ENCODE results near the gene MAP7D2.

The MAP7D2 gene

DNA sequence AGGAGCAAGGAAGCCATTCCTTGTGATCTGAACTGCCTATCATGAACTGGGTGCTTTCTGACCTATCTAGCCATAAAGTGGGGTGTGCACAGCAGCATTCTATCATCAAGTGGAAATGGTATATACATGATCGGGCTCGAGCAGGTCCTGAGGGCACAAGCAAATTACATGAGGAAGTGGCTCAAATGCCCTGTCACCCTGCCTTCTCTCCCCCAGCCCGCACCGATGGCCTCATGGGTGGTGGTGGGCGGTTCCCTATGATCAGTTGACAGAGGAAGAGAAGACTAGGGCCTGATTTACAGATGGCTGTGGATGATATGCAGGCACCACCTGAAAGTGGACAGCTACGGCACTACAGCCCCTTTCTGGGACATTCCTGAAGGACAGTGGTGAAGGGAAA, 79.5 kb downstream of the MAP7D2 start:
- DNase-seq: no peak

GRCh38 chrX:20032201-20032600, 84.5 kb downstream of the MAP7D2 start:
- DNase-seq: no peak

- DNase-seq: no peak
These were observed 87.0 kb downstream of the MAP7D2 start for GRCh38 chrX:20029728-20030127.

DNA sequence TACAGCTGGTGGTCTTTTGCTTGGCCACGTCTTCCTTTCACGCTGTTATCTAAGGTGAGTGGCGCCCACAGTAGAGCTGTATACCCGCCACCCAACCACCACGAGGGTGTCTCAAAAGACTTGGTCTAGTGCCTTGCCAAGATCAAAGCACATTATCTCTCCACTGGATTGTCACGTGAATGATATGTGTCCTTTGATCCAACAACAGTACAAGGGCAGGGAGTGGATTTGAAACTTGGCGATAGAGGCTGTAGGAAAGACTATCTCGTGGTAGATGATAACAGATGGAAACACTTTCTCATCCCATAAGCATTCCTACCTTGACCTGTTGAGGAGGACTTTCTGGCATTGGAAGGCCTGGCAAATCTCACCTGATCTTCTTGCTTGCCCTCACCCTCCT, 88.1 kb downstream of the MAP7D2 start:
- DNase-seq: no peak

DNA sequence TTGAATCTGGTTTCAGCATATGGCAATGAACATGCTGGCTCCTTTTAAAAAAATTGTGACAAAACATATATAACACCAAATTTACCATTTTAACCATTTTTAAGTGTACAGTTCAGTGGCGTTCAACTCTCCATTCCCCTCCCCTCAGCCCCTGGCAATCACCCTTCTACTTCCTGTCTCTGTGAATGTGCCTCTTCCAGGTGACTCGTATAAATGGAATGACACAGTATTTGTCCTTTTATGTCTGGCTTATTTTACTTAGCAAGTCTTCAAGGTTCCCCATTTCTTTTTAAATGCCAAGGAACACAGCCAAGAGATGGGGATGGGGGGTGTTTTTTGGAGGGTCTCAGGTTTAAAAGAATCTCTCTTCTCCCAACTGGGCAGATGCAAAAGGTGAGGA, 90.4 kb downstream of the MAP7D2 start:
- DNase-seq: no peak

- no peak for DNase-seq
These were observed 96.9 kb downstream of the MAP7D2 start for GRCh38 chrX:20019672-20020365.

DNA sequence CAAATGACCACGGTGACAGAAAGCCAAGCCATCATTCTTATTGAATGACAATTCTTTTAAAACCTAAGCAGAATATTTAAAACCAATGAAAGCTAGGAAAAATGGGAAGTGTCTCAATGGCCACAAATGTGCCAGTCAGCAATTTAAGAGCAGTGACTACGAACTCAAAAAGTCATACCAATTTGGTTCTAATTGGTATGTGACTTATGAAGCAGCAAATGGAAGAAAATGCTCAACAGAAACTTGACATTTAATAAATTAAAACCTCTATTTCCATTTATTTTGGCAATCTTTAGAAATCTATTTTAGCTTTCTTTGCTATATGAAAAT, 100.1 kb downstream of the MAP7D2 start:
- no peak for DNase-seq

- DNase-seq: no peak
These were observed 100.6 kb downstream of the MAP7D2 start for GRCh38 chrX:20015945-20016615.

GRCh38 chrX:20015422-20015821, 101.3 kb downstream of the MAP7D2 start:
- DNase-seq: no peak

- no peak for DNase-seq
These were observed 105.1 kb downstream of the MAP7D2 start for GRCh38 chrX:20011608-20012007.

- DNase-seq: no peak
These were observed 108.6 kb downstream of the MAP7D2 start for GRCh38 chrX:20007962-20008622.

GRCh38 chrX:20005883-20006282, 110.8 kb downstream of the MAP7D2 start:
- no peak for DNase-seq

- DNase-seq: no peak
These were observed 115.1 kb downstream of the MAP7D2 start for GRCh38 chrX:20001588-20001987.

- no peak for DNase-seq
These were observed 125.4 kb downstream of the MAP7D2 start for GRCh38 chrX:19991350-19991718.

- peak; percentile 81 for DNase-seq
These were observed 126.0 kb downstream of the MAP7D2 start, which contains the start of gene BCLAF3 for GRCh38 chrX:19990556-19991349. TSS of gene BCLAF3 (minus strand) at chrX:19991061. CDS start at chrX:19970264, 20,797 bp downstream.

GRCh38 chrX:19990151-19990555, 126.6 kb downstream of the MAP7D2 start:
- DNase-seq: no peak

GRCh38 chrX:19987856-19988255, 128.9 kb downstream of the MAP7D2 start:
- DNase-seq: no peak

- no peak for DNase-seq
These were observed 130.2 kb downstream of the MAP7D2 start for GRCh38 chrX:19986531-19986930.

- DNase-seq: no peak
These were observed 134.8 kb downstream of the MAP7D2 start for GRCh38 chrX:19981947-19982346.

GRCh38 chrX:19975845-19976244, 140.9 kb downstream of the MAP7D2 start:
- DNase-seq: no peak

DNA sequence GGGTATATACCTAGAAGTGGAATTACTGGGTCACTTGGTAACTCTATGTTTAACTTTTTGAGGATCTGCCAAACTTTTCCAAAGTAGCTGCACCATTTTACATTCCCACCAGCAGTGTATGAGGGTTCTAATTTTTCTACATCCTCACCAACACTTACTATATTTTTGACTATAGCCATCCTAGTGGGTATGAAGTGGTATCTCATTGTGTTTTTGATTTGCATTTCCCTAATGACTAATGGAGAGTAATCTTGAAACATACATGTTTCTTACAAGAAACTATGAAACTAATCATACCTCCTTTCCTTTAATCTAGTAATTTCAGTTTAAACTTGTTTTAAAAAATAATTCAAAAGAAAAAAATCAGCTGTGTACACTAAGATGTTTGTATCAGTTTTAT, 143.7 kb downstream of the MAP7D2 start:
- DNase-seq: no peak

GRCh38 chrX:19968276-19968675, 148.4 kb downstream of the MAP7D2 start:
- no peak for DNase-seq

DNA sequence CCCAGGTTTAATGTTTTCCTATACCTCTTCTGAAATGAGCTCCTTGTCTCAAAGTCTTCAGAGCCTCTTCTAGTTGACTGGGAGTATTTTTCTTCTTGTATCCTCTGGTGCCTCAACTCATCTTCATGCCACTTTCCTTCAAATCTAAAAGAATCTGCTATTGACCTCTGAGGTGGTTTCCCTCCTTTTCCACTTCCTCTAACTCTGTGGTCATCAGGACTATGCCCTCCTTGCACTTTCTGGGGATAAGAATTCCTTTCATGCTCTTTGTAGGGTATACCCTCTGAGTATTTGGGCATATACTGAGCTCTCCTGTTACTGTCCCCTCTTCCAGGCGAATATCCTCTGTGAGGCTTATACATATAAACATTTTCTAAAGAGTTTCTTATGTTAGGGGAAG, 150.7 kb downstream of the MAP7D2 start:
- DNase-seq: no peak

Measured in activated effector memory CD4-positive, alpha-beta T cell treated with Interleukin-2 at 50 U/mL for 16 hours (primary cell).